Activated CD8-positive, alpha-beta memory T cell treated with anti-CD3 and anti-CD28 coated beads, Interleukin-2, amount 50 U/mL, for 1 hour (primary cell): Measurements from ENCODE around the gene HSPB7.
"Not testable (repeated sequence)": the region's sequence is repeated elsewhere in the genome, so short reads cannot be mapped to it uniquely, and the experiment has no call there.

Experiments
- DNase-seq: peaks from one replicate; pipeline ENCODE4 v3.0.0-alpha.2; 2020; ENCODE audit errors: extremely low read depth

HSPB7 gene

DNA sequence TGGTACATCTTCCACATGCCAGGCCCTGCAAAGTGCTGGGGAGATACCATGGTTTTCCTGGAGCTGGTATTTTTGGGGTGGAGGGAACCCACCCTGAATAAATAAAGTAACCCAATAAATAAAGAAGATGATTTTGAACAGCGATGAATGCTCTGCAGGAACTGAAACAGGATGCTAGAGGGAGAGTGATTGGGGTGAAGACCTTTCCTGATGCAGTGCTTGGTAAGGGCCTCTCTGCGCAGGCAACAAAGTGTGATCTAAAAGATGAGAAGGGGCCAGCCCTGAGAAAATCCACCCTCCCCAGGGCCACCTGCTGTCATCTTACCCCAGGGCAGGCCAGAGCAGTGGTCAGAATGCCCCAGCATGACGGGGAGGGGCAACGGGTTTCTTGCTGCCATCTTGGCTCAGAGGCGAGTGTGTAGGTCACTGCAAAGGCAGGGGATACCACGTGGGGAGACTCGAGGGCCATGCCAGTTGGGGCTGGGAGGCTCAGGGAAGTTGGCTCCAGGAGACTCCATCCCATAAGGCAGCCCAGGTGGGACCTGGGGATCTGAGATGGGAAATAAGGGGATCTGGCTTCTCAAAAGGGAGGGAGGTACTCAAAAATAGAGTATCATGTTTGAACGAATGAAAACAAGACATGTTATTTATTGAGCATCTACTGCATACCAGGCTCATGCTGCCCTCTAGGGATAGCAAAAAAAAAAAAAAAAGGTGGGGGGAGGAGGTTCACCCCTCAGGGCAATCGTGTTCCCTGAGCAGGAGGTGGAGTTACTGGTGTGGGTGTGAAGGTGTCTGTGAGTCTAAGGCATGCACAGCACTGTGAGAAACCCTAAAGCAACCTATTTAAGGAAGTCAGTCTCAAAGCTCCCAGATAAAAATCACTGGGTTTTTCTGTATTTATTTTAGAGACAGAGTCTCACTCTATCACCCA is 11.0 kb downstream of the HSPB7 start:
- no peak for DNase-seq

DNA sequence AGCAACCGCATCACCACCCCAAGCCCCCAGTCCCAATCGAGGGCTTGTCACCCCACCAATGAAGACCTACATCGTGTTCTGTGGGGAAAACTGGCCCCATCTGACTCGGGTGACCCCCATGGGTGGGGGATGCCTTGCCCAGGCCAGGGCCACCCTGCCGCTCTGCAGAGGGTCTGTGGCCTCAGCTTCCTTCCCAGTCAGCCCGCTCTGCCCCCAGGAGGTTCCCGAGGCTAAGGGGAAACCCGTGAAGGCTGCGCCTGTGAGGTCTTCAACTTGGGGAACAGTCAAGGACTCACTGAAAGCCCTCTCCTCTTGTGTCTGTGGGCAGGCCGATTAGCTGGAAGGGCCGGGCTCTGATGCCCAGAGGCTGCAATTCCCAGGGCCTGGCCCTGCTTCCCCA is 11.8 kb downstream of the HSPB7 start:
- DNase-seq, result no peak

DNA sequence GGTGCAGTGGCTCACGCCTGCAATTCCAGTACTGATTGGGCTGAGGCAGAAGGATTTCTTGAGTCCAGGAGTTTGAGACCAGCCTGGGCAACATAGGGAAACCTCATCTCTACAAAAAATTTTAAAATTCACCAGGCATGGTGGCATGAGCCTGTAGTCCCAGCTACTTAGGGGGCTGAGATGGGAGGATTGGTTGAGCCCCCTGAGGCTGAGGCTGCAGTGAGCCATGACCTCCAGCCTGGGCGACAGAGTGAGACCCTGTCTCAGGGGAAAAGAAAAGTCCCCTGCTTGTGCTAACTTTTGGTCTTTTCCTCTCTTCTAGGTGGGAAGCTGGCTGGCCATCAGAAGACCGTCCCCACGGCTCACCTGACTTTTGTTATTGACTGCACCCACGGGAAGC is 12.2 kb downstream of the HSPB7 start:
- DNase-seq, result no peak

DNA sequence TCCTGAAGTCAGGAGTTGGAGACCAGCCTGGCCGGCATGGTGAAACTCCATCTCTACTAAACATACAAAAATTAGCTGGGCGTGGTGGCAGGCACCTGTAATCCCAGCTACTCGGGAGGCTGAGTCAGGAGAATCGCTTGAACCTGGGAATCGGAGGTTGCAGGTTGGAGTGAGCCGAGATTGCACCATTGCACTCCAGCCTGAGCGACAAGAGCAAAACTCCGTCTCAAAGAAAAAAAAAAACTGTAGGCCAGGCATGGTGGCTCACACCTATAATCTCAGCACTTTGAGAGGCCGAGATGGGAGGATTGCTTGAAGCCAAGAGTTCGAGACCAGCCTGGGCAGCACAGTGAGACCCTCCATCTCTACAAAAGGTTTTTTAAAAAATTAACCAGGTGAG is 16.6 kb downstream of the HSPB7 start:
- DNase-seq, result not testable (repeated sequence)

DNA sequence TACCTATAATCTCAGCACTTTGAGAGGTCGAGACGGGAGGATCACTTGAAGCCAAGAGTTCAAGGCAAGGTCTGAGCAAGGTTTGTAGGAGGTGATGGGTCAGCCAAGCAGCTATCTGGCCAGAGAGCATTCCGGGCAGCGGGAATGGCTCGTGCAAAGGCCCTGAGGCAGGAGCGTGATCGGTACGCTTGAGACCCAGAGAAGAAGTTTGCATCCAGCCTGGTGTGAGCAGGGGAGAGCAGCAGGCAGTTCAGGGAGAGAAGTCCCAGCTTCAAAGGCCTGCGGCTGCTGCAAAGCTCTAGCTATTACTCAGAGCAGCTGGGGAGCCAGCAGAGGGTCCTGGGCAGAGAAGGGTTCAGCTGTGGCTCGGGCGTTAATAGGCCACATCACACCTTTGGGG is 18.9 kb downstream of the HSPB7 start:
- DNase-seq, result no peak

DNA sequence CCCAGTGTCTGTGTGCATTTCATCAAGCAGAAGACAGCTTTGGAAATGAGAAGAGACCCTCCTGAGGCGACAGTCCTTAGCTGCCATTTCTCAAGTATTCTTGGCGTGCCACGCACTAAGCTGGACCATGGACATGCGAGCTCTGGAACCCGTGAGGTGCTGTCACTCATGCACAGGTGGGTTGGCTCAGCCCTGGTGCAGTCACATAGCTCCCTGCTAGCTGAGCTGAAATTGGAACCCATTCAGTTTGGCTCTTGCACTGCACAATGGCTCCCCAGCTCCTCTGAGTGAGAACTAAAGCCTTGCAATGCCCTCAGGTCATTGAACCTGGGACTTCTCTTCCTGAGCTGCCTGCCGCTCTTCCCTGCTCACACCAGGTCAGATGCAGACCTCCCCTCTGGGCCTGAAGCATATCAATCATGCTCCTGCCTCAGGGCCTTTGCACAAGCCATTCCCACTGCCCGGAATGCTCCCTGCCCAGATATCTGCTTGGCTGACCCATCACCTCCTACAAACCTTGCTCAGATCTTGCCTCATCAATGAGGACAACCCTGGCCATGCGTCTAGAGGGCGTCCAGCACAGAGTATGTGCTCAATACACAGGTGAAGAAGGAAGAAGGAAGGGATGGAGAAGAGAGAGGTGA is 20.1 kb downstream of the HSPB7 start:
- DNase-seq, result no peak

DNA sequence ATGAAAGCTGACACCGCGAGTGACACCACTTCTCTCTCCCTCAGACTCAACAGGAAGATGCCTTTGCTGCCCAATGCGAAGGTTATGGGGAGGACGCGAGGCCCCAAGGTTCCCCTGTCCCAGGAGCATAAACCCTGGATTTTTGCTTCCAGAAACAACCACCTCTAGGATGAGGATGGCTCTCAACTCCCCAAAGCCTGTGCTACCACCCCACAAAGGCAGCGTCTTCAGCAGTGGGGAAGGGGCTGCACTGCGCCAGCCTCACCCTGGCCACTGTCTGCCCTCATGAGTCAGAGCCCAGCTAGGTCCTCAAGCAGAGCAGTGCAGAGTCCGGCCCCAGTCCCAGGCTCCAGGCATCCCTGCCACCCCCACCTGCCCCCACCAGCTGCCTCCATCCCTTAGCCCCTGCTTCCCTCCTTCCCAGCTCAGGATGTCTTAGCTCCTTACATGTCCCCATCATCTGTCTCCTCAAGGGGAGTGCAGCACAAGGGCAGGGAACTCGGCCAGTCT is 20.7 kb downstream of the HSPB7 start:
- no peak for DNase-seq

DNA sequence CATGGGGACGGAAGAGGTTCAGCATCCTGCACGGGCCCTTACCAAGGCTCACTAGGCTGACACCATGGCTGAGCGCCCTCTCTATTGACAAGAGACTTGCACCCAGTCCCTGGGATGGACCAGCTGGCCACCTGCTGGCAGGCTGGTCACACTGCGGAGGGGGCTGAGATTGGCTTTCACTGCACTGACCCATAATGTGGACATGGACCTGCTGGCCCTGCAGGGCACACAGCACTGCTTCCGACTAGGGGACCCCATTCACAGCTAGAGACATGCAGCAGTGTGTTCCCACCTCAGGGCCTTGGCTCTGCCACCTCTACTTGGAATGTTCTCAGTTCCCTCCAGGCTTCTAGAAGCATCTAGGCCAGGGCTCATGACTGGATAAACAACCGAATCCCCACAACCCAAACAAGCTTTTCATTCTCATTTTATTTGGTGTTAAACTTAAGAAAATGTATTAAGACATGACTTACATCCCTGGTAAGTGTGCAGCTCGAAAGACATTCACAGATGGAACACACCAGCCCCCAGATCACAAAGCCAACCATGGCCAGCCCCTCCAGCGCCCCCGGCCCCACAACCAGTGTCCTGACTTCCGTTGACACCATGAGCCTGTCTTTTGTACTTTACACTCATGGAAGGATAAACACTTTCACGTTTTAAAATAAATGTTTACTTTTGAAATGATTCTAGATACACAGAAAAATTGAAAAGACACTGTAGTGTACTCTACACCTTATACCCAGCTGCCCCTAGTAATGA is 23.1 kb downstream of the HSPB7 start:
- DNase-seq, result no peak

DNA sequence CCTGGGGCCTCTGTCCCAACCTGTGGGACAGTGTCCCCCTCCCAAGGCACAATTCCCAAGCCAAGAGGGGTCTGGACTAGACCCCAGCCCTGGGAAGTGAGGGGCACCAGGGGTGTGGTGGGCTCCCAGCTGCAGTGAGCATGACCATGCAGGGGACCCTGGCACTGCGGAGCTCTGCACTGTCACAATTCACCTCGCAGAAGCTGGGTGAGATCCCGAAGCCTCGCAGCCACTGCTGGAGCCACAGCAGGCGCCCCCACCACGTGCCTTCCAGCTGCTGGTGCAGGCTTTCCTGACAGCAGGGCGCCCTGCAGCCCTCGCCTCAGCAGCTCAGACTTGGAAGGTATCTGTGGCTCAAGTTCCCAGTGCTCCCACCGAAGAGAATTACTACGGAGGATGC is 23.8 kb downstream of the HSPB7 start:
- DNase-seq, result no peak

DNA sequence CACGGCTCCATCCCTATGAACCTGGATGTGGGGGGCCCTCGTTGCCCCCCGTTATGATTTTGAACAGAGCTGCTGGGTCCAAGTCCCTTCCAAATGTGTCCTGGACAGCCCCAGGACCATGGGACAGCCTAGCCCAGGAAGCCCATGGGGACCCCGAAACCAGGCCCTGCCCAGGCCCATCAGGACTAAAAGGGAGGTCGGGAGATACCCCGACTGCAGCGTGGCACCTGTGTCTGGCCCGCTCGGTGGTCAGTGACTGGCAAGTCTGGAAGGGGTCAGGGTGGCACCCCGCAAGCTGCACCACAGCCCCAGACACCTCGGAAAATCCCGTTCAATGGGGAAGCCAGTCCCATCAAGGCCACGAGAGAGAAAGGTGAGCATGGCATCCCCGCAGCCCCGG is 24.2 kb downstream of the HSPB7 start:
- no peak for DNase-seq

DNA sequence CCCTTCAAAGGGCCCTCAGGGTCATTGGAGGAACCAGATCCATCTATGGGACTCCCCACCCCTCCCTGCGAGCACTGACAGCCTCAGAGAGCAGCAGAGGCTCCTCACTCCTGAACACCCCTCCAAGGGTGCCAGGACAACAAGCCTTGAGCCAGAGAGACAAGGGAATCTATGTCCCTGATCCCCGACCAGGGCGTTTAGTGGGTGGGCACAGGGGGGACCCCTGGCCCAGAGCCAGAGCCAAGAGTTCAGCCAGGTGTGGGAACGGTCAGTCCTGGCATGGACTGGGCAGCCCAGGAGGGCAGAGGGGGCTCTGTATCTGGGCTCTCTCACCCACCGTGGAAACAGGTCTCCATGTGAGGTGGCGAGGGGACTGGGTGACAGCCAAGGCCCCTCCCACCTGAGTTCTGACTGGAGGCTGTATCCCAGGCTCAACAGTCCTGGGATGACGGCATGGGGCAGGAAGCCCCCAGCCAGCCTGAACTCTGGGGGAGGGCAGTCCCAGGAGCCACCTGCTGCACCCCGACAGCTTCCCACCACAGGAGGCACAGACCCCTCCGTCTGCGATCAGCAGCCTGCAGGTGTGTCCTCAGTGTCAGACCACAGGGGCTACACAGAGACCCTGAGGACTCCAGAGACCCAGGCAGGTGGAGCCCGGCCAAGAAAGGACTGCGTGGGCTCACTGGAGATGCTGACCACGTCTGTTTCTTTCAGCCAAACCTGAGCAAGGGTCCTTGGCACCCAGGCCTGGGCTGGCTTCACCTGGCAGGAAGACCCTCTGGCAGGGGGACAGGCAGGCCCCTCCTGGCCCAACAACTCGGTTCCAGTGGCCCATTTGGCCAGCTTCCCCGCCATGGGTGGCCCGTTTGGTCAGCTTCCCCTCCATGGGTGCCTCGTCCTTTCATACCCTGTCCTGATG is 25.0 kb downstream of the HSPB7 start:
- DNase-seq, result no peak

DNA sequence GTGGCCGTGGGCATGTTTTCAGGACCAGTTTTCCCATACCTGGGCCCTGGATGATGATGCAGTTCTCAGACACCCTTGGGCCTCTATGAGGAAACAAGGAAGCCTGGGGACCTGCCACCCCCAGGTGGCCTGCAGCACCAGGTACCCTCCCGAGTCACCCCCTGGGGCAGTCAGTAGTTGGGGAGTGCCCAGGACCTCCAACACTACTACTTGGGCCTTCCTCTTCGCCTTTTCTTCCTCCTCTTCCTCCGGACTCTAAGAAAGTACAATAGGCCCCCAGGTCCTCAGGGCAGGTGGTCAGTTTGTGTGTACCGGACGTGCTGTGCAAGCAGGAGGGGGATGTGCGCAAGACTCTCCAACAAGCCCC is 25.7 kb downstream of the HSPB7 start:
- DNase-seq, result no peak

DNA sequence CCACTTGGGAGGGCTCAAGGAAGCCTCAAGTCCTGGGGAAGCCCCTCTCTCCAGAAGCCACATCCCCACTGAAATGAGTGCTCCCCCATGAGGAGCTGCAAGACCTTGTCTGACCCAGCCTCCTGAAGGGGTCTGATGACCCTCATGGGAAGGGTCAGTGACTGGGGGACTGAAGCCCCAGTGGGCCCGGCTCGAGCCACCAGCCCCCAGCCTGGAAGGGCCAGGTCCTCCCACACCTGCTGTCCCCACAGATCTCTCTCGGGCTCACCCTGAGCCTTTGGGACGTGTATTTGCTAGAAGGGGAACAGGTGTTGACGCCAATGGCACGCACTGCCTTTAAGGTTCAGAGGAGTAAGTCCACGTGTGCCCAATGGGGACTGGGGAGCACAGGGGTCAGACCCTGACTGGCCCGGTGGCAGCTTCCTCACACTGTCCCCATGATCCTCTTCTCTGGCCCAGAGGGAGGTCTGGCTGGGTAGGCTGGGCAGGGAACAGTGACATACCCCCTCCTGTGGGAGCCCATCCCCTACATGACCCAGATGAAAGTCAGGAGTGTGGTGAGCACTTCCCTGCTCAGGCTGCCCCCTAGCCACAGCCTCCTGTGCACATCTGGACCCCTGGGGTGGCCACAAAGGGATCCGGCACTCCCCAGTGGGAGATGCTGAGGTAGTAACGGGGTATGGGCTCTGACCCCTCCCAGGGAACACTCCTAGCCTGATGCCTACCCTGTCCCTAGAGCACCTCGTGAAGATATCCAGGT is 26.2 kb downstream of the HSPB7 start:
- DNase-seq, result no peak

DNA sequence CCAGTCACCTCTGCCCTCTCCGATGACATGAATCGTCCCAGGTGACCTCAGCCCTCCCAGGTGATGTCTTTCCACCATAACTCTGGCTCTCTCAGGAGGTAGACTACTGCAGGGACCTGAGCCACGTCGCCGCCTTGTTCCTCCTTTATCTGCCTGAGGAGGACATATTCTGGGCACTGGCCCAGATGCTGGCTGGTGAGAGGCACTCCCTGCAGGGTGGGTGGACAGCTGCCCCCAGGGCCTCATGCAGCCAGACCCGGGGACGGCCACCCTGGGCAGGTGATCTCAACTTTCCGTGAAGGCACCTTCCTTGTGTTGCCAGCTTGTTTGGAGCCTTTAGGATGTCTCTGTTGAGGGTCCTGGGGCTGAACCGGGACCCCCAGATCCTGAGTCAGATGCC is 28.1 kb downstream of the HSPB7 start:
- DNase-seq, result no peak

DNA sequence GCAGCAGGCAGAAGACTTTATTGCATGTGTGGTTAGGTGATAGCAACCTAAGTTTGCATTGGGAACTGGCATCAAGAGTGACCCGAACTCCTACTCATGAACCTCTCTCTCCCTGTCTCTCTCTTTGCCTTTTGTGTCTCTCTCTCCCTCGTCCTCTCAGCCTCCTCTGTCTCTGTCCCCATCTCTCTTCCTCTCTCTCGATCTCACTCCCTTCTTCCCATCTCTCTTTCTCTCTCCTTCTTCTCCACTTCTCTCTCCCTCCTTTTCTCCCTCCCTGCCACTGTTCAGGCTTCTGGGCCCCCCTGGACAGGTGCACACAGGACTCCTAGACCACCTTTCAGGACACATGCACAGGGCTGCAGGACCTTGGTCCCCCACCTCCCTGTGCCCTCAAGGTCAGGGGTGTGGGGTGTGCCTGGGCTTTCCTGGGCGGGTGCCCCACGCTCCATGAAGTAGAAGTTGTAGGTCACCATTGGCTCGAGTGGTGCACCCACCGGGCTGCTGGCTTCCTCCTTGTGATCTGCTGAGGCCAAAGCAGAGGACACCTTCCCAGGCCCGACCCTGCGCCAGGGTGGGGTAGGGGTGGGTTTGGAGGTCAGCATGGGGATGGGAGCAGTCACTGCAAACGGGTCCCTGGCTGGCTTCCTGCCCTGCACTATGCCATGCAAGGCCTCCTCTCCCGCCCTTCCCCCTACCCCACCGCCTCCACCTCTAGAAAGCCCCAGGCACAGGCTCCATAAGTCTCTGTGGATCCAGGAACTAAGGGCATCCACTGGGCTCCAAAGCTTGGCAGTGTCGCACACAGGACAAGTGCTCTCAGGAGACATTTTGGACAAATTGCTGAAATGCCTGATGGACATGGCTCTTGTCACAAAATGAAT is 28.7 kb downstream of the HSPB7 start:
- DNase-seq, result no peak

DNA sequence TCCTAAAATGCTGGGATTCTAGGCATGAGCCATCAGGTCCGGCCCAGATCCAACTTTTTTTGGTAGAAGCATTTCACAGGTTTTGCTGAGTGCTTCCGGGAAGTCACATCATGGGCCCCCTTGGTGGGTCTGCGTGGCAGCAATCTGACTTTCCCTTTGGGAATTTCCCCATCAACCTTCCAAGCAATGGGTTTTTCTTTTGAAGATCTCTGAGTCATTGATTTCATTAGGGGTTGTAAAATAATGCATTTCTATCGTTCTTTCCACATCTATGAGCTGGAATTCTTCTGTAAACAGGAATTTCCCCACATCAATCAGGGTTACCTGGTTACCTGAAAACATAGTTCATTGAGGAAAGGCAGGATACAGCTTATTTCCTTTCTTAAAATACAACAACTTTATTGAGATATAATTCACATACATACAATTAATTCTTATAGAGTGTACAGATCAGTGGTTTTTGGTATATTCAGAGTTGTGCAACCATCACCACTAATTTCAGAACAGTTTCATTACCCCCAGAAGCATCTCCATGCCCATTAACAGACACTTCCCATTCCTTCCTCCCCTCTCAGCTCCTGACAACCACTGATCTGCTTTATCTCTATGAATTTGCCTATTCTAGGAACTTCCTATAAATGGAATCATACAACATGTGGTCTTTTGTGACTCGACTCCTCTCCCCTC is 32.1 kb downstream of the HSPB7 start:
- DNase-seq, result no peak

DNA sequence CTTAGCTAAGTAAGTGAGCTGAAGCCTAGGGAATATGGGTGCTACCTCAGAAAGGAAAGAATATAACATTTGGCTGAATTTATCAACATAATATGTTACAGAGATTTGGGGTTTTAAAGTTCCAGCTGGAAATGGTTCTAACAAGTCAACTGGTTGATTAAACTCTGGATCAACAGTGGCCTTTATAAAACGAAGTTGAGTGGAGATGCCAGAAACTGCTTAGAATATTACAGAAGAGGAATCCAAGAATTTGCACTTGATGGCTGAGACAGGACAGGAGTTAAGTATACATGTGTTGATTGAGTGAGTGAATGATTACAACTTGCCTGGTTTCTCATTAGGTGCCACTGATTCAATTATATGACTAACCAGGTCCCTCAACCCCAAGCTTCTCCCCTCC is 34.6 kb downstream of the HSPB7 start:
- no peak for DNase-seq

DNA sequence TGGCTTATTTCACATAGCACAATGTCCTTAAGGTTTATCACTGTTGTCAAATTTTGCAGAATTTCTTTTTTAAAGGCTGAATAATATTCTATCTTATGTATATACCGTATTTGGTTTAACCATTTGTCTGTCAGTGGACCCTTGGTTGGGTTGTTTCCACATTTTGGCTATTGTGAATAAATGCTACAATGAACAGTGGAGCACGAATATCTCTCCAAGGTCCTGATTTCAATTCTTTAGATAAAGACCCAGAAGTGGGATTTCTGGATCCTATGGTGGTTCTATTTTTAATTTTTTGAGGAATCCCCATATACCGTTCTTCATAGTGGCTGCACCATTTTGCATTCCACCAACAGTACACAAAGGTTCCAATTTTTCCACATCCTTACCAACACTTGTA is 36.2 kb downstream of the HSPB7 start:
- no peak for DNase-seq

DNA sequence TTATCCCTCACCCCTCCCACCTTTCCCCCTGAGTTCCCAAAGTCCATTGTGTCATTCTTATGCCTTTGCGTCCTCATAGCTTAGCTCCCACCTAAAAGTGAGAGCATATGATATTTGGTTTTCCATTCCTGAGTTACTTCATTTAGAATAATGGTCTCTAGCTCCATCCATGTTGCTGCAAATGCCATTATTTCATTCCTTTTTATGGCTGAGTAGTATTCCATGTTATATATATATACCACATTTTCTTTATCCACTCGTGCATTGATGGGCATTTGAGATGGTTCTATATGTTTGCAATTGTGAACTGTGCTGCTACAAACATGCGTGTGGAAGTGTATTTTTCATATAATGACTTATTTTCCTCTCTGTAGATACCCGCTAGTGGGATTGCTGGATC is 39.9 kb downstream of the HSPB7 start:
- not testable (repeated sequence) for DNase-seq
